ENCODE results near the gene NT5DC1.

DNA sequence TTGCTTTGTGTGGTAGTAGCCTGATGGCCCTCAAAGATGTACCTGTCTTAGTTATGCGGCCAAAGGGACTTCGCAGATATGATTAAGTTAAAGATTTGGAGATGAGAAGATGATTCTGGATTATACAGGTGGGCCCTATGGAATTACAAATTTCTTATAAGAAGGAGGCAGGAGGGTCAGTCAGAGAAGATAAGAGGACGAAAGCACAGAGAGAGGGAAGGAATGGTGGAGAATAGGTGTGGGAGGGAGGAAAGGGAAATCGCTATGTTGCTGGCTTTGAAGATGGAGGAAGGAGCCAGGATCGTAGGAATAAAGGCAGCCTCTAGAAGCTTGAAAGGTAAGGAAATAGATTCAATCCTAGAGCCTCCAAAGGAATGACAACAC is 180.3 kb downstream of the NT5DC1 start:
- TF ChIP-seq POLR2AphosphoS5 (IDR thresholded peaks at IDR 0.05; ENCODE audit: low read depth) = no peak
- TF ChIP-seq, protein P1, sequence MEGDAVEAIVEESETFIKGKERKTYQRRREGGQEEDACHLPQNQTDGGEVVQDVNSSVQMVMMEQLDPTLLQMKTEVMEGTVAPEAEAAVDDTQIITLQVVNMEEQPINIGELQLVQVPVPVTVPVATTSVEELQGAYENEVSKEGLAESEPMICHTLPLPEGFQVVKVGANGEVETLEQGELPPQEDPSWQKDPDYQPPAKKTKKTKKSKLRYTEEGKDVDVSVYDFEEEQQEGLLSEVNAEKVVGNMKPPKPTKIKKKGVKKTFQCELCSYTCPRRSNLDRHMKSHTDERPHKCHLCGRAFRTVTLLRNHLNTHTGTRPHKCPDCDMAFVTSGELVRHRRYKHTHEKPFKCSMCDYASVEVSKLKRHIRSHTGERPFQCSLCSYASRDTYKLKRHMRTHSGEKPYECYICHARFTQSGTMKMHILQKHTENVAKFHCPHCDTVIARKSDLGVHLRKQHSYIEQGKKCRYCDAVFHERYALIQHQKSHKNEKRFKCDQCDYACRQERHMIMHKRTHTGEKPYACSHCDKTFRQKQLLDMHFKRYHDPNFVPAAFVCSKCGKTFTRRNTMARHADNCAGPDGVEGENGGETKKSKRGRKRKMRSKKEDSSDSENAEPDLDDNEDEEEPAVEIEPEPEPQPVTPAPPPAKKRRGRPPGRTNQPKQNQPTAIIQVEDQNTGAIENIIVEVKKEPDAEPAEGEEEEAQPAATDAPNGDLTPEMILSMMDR (IDR thresholded peaks at IDR 0.05; ENCODE audit: insufficient read depth, low read length) = no peak

Measured in HL-60 (cell line).